Ureter (tissue), 1 donor: ENCODE data around the gene NECAP2. TPM values are rescaled to one million over a fixed set of nuclear protein-coding genes. Genes with fewer than 3 reads are reported as not detected.

Experiments used
- DNase-seq: peaks from one replicate; pipeline ENCODE4 v3.0.0-alpha.2; 2020; ENCODE audit warnings: low spot score
- total RNA-seq: library from RNA; stranded (reverse); gene quantifications from one replicate; pipeline ENCODE4 v1.2.4, GENCODE V29; 2023
- donor health status: DM: yes; HTN: yes; CAD: no.

The NECAP2 gene
- total RNA-seq = 40.6 TPM

DNA sequence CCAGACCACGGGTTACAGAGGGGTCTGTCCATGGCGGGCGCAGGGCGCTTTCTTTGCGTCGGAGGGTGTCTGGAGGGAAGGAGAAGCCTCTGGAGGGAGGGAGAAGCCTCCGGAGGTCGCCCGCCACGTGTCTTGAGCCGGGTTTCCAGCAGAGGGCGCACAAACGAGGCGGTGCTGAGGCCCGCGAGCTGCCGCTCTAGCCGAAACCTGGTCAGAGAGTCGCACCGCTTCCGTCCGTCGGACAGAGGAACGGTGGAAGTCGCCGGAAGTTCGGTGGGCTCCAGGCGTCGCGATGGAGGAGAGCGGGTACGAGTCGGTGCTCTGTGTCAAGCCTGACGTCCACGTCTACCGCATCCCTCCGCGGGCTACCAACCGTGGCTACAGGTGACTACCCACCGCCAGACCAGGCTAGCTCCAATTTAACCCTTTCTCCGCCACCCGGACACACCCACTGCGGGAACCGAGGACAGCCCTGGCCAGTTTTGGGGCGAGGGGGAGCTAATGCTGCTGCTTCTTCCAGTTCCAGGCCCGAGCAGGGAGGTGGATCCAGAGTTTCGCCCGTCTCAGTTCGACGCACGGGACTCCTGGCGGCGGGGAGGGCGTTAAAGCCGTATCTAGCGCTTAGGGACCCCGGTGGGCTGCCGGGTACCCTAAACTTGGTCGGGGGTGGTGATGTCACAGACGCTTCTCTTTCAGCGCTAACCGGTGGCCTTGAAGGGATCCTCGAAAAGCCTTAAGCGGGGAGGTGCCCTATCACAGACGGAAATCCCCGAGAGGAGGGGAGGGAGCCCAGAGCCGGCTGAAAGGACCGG is at the start of gene NECAP2:
Gene NECAP2, plus strand, starts transcription at position 255 of the 812 bp plus-strand sequence. Its CDS starts 38 bp downstream, at position 293.
- peak; percentile 94 for DNase-seq

- DNase-seq = no peak
These were observed 49.1 kb upstream of the NECAP2 start for GRCh38 chr1:16391411-16391810.

GRCh38 chr1:16392740-16393569 is 47.6 kb upstream of the NECAP2 start:
- DNase-seq = no peak

DNA sequence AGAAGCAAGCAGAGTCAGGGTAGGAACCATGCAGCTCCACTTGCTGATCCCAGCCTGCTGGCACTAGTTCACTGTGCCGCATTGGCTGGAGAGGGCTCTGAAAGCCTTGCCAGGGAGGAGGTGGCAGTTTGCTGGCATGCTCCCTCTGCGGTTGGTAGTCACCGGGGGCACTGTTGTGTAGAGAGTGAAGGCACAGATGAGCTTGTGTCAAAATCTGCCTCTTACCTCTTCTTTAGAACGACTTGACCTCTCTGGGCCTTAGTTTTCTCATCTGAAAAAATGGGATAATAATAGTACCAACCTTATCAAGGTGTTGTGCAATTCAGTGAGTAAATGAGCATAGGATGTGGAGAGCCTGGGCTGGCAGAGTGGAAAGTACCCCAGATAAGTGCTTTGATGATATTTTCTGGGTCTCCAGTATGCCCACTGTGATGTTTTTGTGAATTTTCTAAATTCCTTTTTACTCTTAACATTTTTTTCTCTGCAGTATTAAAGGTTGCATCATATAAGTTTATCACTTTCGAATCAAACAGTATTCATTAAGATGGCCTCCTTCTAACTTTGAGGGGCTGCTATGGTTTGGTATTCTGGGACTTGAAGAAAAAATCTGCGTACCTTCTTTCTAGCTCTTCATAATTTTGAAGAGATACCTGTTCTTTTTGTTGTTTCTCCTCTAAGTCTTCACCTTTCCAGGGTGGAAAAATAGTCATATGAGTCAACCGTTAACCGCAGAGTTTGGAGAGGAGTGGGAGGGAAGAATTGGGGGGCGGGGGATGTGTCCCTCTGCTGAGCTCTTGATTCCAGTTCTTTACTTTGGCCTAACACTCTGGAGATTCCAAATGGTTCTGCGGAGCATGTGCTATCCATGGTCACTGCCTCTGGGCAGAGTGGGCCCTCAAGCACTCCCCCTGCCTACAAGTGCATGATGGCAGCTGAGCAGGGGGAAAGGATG is 46.7 kb upstream of the NECAP2 start:
- DNase-seq = no peak

DNA sequence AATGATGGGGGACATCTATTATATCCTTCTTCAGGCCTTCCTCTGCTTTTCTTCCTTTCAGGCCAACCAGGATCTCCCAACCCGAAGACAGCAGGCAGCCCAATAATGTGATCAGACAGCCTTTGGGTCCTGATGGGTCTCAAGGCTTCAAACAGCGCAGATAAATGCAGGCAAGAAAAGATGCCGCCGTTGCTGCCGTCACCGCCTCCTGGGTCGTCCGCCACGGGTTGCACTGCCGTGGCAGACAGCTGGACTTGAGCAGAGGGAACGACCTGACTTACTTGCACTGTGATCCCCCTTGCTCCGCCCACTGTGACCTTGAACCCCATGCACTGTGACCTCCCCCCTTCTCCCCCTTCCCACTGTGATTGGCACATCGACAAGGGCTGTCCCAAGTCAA is 45.5 kb upstream of the NECAP2 start:
- DNase-seq = no peak

- peak; percentile 72 for DNase-seq
These were observed 43.9 kb upstream of the NECAP2 start for GRCh38 chr1:16396591-16396990.

DNA sequence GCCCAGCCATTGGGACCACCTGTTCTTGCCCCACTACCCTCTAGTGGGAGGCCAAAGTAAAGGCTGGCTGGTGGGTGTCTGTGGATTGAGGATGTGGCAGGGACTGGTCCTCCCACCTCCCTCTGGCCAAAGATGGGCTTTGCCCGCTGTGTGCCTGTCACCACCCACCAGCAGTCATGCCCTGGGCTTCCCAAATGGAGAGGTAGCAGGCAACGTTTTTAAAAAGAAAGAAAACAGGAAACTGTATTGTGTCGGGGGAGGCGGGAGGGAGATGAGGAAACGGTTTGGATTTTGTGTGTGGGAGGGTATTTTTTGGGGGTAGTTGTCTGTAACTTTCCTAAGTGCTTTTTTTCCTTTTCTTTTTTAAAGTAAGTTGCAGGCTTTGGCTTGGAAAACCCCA is 43.4 kb upstream of the NECAP2 start:
- DNase-seq = no peak

GRCh38 chr1:16398371-16398953 is 42.1 kb upstream of the NECAP2 start:
- no peak for DNase-seq

DNA sequence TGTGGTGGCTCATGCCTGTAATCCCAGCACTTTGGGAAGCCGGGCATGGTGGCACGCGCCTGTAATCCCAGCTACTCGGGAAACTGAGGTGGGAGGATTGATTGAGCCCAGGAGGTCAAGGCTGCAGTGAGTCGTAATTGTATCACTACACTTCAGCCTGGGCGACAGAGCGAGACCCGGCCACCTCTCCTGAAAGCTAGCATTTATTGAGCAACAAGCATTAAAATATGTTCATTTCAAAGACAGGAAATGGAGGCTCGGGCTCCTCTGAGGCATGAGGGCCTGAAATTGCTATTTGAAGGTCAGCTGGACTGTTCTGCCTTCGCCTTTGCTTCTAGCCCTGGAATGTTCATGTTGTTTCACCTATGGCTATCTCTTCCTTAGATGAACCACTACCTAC is 37.8 kb upstream of the NECAP2 start:
- no peak for DNase-seq

DNA sequence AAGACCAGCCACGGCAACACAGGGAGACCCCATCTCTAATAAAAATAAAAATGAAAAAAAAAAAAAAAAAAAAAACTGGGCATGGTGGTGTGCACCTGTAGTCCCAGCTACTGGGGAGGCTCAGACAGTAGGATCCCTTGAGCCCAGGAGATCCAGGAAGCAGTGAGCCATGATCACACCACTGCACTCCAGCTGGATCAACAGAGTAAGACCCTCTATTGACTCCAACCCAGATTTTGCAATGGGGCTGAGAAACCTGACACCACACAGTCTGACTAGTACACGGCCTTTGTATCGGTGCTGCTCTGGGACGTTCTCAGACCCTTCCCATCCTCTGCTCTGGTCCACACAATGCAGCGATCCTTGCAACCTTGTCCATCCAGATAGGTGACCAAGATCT is 35.1 kb upstream of the NECAP2 start:
- no peak for DNase-seq

- no peak for DNase-seq
These were observed 33.7 kb upstream of the NECAP2 start for GRCh38 chr1:16406868-16407267.

- no peak for DNase-seq
These were observed 30.9 kb upstream of the NECAP2 start for GRCh38 chr1:16409536-16410152.

DNA sequence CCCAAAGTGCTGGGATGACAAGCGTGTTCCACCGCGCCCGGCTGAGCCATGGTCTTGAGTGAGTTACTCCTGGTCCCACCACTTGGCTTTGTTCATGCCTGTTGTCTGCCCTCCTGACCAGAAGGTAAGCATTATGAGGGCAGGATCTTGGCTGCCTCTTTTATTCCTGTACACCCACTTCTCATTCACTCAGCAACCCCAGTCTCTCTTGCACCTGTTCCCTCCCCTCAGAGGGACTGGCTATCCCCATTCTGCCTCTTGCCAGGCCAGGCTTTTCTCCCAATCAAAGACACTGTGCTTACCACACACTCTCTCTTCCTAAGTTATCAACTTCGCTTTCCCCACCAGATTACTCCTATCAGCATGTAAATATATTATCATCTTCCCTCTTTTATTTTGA is 29.7 kb upstream of the NECAP2 start:
- DNase-seq = no peak

DNA sequence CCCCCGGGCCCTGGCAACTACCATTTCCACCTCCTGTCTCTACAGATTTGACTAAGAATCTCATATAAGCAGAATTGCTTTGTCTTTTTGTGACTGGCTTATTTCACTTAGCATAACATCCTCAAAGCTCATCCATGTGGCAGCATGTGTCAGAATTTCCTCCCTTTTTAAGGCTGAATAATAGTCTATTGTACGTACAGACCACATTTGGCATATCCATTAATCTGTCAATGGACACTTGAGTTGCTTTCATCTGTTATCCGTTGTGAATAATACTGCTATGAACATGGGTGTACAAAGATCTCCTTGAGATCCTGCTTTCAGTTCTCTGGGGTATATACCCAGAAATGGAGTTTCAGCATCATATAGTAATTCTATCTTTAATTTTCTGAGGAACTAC is 27.3 kb upstream of the NECAP2 start:
- DNase-seq = no peak

DNA sequence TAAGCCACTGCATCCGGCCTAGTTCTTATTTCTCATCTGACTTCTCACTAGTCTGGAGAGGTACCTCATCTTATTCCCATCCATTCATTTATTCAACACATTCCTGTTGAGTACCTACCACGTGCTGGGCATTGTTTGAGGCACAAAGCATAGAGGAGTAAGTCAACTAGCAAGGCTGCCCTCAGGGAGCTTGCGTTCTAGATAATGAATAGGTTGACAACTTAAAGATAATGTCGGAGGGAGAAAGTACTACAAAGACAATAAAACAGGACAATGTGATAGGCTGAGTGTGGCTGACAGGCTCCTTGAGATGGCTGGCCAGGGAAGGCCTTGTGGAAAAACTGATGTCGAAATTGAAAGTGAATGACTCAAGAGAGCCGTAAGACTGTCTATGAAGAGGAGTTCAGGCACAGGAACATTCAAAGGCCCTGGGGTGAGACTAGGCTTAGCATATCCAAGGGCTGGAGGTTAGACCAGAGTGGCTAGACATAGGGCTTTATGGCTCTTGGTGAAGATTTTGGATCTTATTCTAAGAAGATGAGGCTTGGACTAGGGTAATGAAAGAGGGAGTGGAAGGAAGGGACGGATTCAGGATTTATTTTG is 21.6 kb upstream of the NECAP2 start:
- DNase-seq = no peak

- DNase-seq = no peak
These were observed 20.0 kb upstream of the NECAP2 start for GRCh38 chr1:16420424-16421118.

DNA sequence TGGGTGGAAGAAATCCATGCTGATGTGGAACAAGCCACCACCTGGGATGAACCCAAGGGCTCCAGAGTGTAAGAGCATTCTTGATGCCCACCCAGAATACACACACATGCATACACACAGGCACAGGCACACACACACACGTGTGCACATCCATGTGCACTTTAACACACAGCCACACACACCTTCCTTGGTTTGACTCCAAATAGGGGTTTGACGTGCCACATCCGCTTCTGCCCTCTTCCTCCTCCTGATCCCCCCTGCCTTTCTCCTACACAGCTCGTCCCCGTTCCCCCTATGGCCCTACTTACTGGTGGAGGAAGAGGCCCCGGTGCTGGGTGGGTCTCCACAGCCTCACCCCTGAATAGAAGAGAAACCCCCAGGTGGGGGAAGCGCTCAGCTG is 19.3 kb upstream of the NECAP2 start:
- no peak for DNase-seq

GRCh38 chr1:16422041-16422440 is 18.5 kb upstream of the NECAP2 start:
- no peak for DNase-seq

DNA sequence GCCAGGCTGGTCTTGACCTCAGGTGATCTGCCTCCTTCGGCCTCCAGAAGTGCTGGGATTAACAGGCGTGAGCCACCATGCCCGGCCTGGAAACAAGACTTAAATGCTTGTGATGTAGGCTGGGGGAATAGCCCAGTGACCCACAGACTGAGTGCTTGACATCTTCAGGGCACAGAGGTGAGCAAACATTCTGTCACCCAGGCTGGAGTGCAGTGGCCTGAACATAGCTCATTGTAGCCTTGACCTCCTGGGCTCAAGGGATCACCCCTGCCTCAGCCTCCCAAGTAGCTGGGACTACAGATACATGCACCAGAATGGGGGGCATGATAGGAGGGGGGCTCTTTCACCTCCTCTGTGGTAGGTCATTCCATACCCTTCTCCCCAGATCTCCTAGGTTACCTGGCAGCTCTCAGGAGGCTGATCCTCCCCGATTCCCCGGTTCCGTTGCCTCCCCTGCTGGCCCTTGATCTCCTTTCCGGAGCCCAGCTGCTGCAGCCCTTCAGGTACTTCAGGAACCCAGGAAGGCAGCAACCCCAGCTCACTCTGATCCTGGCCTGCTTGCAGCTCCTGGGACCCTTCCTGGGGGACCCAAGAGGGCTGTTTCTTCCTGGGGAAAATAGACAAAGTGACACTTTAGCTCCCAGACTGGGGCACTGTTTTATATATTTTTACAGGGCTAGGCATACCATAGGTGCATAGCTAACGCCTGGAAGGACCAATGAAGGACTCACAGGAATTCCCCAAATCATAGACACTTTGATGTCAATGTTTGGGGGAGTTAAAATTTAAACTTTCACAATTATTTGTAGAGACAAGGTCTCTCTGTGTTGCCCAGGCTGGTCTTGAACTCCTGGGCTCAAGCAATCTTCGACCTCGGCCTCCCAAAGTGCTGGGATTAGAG is 15.1 kb upstream of the NECAP2 start:
- DNase-seq = no peak
